Ovary (tissue), 9 donors: ENCODE data around the gene PEAK1. TPM values are rescaled to one million over a fixed set of nuclear protein-coding genes. Genes with fewer than 3 reads are reported as not detected.

Experiments
- DNase-seq, 5 donors: peaks; one replicate each; pipeline ENCODE4 v3.0.0-alpha.2; 2019 to 2020
- H3K27ac ChIP-seq, 2 donors: fragments of 200-600 bp; one replicate each; pipeline versions ENCODE4 v1.5.1 to v1.8.0; 2019 to 2022
- H3K27me3 ChIP-seq: fragments of 200-600 bp; one replicate; pipeline ENCODE4 v1.8.0; 2022
- H3K36me3 ChIP-seq: fragments of 200-600 bp; sonication (generic); one replicate; pipeline ENCODE4 v1.5.1; 2019
- H3K4me1 ChIP-seq: one replicate; pipeline ENCODE4 v1.8.1; 2013; ENCODE audit warnings: mild to moderate bottlenecking, moderate library complexity; ENCODE audit not compliant: insufficient read depth
- H3K4me3 ChIP-seq: fragments of 200-600 bp; sonication (generic); one replicate; pipeline ENCODE4 v1.5.1; 2017
- H3K9me3 ChIP-seq, 2 donors: fragments of 200-600 bp in 1 of 2; sonication (generic) in 1 of 2; one replicate each; pipeline versions ENCODE4 v1.5.1 to v1.8.1; 2013 to 2019; ENCODE audit warnings: mild to moderate bottlenecking in 1 of 2, moderate library complexity in 1 of 2
- EP300 ChIP-seq: sonication (generic); formaldehyde crosslinking; IDR thresholded peaks from one replicate; pipeline ENCODE4 v1.6.1; 2017; ENCODE audit warnings: antibody characterized with exemption
- POLR2A ChIP-seq: fragments of 450-650 bp; IDR thresholded peaks from one replicate; pipeline ENCODE4 v1.6.1; 2017; ENCODE audit warnings: antibody characterized with exemption, mild to moderate bottlenecking, moderate library complexity
- WGBS, 3 donors: extraction: QIAGEN DNeasy Blood & Tissue Kit in 1 of 3; methylation state at CpG; one replicate each; pipeline versions ENCODE4 v1.1.5 to v1.1.7; 2013 to 2017; 5-methylcytosine and 5-hydroxymethylcytosine counted together
- intact Hi-C, 4 donors: fragments of 100-400 bp; cut with DNase I; formaldehyde crosslinking; loops; one replicate each; pipeline versions ENCODE4 v1.11.0 to v1.15.1; 2022 to 2023
- polyA plus RNA-seq, 2 donors: library from polyadenylated mRNA; stranded (reverse); fragments of 200-250 nt in 1 of 2; fragments of 350-450 nt in 1 of 2; fragmentation: Illumina TruSeq in 1 of 2; extraction: RNeasy Lipid Tissue Mini Kit (QIAGEN cat#74804) in 1 of 2; gene quantifications; one replicate each; pipeline ENCODE4 v1.2.3, GENCODE V29; 2013 to 2014
- total RNA-seq, 7 donors: library from RNA; depleted of rRNA in 2 of 7; stranded (reverse); fragments of >200 nt in 2 of 7; fragmentation: NEBNext Ultra II Directional in 3 of 7; extraction: Animal tissue kit (Norgen Biotek cat#: 25700) in 3 of 7; gene quantifications; one replicate each; pipeline versions ENCODE4 v1.1.0 to v1.2.4, GENCODE V29; 2016 to 2023
- TF ChIP-seq, protein P1 (sequence below), 3 donors: fragments of 450-650 bp in 2 of 3; fragments of 200-600 bp in 1 of 3; IDR thresholded peaks; one replicate each; pipeline versions ENCODE4 v1.5.1 to v1.8.0; 2016 to 2022; ENCODE audit warnings: antibody characterized with exemption in 3 of 3, mild to moderate bottlenecking in 1 of 3
- donor health status: DM: no; HTN: no; CAD: no; lungs with moderate emphysema.
- donor health status: DM: no; HTN: no; CAD: no.
- donor health status: Bipolar disorder and iron deficiency.
- donor health status: DM: yes; HTN: yes; CAD: no.
- donor health status: DM: no; HTN: no; CAD: no.
- donor health status: DM: yes; HTN: yes; CAD: no.

Gene PEAK1
- total and polyA plus RNA-seq, 9 donors: 6.6 to 48.4 (median 41.4) TPM

DNA sequence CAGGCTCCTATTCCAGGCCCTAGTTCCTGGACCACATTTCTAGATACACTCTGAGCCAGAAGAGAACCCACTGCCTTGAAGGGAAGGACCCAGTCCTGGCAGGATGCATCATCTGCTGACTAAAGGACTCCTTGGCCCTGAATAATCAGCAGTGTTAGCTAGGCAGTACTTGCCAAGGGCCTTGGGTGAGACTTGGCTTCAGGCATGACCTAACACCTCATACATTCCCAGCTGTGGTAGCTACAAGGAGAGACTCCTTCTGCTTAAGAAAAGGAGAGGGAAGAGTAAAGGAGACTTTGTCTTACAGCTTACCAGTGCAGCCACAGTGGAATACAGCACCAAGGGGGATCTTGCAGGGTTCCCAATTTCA is 26.4 kb downstream of the PEAK1 start:
- intact Hi-C loops: no loop called here
- Histone ChIP-seq H3K36me3 (no peaks in the 10 kb centered on the region), H3K4me3 (no peak overlapping the region), H3K9me3 (no peaks in the 10 kb centered on the region), H3K27ac (no peak overlapping the region), H3K4me1 (no peaks in the 10 kb centered on the region), H3K27me3 (no peaks in the 10 kb centered on the region)
- DNase-seq: no peak
- TF ChIP-seq, protein P1, sequence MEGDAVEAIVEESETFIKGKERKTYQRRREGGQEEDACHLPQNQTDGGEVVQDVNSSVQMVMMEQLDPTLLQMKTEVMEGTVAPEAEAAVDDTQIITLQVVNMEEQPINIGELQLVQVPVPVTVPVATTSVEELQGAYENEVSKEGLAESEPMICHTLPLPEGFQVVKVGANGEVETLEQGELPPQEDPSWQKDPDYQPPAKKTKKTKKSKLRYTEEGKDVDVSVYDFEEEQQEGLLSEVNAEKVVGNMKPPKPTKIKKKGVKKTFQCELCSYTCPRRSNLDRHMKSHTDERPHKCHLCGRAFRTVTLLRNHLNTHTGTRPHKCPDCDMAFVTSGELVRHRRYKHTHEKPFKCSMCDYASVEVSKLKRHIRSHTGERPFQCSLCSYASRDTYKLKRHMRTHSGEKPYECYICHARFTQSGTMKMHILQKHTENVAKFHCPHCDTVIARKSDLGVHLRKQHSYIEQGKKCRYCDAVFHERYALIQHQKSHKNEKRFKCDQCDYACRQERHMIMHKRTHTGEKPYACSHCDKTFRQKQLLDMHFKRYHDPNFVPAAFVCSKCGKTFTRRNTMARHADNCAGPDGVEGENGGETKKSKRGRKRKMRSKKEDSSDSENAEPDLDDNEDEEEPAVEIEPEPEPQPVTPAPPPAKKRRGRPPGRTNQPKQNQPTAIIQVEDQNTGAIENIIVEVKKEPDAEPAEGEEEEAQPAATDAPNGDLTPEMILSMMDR (IDR thresholded peaks at IDR 0.05): no peak
- TF ChIP-seq EP300 (no peak), POLR2A (no peak)

DNA sequence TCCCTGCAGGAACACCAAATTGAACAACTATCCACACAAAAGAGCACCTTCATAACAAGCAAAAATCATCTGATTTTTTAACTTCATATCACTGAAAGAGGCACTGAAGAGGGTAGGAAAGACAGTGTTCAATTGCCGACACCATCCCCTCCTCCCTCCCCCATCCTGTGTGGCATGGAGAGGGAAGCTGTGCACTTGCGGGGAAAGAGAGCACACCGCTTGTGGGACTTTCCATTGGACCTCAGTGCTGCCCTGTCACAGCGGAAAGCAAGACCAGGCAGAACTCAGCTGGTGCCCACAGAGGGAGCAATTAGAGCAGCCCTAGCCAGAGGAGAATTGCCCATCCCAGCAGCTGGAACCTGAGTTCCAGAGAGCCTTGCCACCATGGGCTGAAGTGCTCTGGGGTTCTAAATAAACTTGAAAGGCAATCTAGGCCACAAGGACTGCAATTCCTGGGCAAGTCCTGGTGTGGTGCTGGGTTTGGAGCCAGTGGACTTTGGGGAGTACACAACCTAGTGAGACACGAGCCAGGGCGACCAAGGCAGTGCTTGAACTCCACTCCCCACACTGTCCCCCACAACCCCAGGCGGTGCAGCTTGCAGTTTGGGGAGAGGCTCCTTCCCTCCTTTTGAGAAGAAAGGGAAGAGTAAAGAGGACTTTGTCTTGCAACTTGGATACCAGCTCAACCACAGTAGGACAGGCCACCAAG is 27.0 kb downstream of the PEAK1 start:
- H3K9me3 ChIP-seq: no peaks in the 10 kb centered on the region
- no peak overlapping the region for H3K27ac ChIP-seq
- H3K4me3 ChIP-seq: no peak overlapping the region
- H3K4me1 ChIP-seq: peaks cover under 1% of the 10 kb centered on the region
- WGBS, 3 donors: 96 to 98% (median 97%) methylated on average over 7 of the region's 7 CpGs
- no peaks in the 10 kb centered on the region for H3K27me3 ChIP-seq
- DNase-seq: no peak
- no peaks in the 10 kb centered on the region for H3K36me3 ChIP-seq
- intact Hi-C loops: no loop called here
- TF ChIP-seq EP300 (no peak), POLR2A (no peak)
- TF ChIP-seq, protein P1 (IDR thresholded peaks at IDR 0.05): no peak

GRCh38 chr15:77391372-77391951 is 28.4 kb downstream of the PEAK1 start:
- Histone ChIP-seq H3K4me3 (no peak overlapping the region), H3K27ac (no peak overlapping the region), H3K9me3 (no peaks in the 10 kb centered on the region), H3K4me1 (peaks cover 2% of the 10 kb centered on the region), H3K36me3 (no peaks in the 10 kb centered on the region), H3K27me3 (no peaks in the 10 kb centered on the region)
- no peak for DNase-seq
- intact Hi-C loops: no loop called here
- WGBS, 3 donors: 82 to 92% (median 83%) methylated on average over 3 of the region's 3 CpGs
- TF ChIP-seq POLR2A (no peak), EP300 (no peak)
- TF ChIP-seq, protein P1 (IDR thresholded peaks at IDR 0.05): no peak

DNA sequence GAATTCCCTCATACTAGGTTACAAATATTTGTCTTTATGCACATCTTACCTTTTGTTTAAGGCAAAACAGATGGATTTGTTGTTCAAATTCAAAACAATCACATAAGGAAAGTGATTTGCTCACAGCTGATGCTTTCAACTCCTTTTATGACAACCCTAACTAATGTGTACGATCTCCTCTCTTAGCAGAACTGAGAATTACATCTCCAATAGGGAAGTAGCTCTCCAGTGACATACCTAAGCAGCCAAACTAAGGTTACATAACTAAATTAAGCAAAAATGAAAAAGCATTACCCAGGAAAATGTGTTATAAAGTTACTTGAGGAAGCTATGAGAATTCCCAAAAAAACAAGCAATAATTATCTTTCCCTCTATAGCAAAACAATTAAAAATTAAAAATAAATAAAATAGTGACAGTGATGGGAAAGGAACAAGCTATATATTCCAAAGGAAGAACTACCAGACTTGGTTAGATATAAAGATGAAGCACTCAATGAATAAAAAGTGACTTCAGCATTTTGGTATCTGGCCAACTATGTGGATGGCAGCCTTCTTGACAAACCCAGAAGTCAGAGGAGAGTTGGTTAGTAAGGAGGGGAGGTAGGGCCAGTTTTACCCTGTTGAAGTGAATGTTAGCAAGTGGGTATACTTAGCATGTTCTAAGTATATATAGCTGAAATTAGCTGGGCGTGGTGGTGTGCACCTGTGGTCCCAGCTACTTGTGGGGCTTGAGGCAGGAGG is 32.4 kb downstream of the PEAK1 start:
- TF ChIP-seq EP300 (no peak), POLR2A (no peak)
- TF ChIP-seq, protein P1 (IDR thresholded peaks at IDR 0.05): no peak
- Histone ChIP-seq H3K36me3 (no peaks in the 10 kb centered on the region), H3K9me3 (no peaks in the 10 kb centered on the region), H3K27me3 (no peaks in the 10 kb centered on the region), H3K4me1 (peaks cover 2% of the 10 kb centered on the region), H3K27ac (no peak overlapping the region), H3K4me3 (no peak overlapping the region)
- intact Hi-C loops: no loop called here
- whole genome bisulfite sequencing, 3 donors: 90 to 94% (median 93%) methylated on average over 2 of the region's 2 CpGs
- no peak for DNase-seq
